Tibial nerve (tissue), 4 donors: ENCODE measurements around the gene ACTN1.

Experiments used
- EP300 ChIP-seq, 2 donors: sonication (generic); formaldehyde crosslinking; IDR thresholded peaks; one replicate each; pipeline ENCODE4 v1.6.1; 2017; ENCODE audit warnings: antibody characterized with exemption in 2 of 2, mild to moderate bottlenecking in 1 of 2
- TF ChIP-seq, protein P1 (sequence below), 5 experiments: fragments of 200-600 bp in 3 of 5; fragments of 450-650 bp in 2 of 5; sonication (generic) in 3 of 5; IDR thresholded peaks; one replicate each; pipeline ENCODE4 v1.5.1; 2016 to 2019; ENCODE audit warnings: antibody characterized with exemption in 5 of 5, mild to moderate bottlenecking in 3 of 5, moderate library complexity in 2 of 5

DNA sequence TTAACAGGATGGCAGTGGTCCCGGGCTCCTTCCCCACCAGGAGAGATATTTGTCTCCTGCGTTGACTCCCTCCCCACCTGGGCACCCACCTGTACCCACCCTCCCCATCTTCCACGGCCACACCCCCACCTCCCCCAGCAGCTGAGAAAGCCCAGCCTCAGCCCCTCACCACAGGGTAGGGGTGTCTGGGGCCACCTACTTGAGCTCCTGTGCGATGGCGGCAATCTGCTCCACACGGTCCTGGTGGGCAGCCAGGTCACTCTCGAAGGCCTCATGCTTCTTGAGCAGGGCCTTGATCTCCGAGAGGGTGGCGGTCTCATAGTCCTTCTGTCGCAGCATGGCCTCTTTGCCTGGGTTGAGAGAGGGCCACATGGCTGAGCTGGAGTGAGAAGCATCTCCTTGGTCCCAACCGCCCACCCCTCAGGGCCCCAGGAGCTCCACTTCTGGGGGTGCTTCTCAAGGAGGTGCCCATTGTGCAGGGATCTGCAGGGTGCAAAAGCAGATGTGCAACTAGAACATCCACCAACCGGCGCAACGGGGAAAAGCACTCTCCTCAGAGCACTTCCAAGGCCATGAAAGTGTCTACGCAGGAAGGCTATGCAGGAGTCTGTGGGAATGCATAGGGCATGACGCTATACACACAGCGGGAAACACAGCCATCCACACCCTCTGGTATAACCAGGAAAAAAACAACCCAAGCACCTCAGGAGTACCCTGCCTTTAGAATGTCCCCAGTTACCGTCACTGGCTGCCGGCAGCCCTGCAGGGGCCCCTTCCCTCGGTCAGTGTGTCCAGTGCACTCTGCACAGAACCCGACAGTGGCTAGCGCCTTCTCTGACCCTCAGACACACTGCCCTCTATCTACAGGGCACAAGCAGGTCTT lies 93.6 kb downstream of the ACTN1 start:
- TF ChIP-seq, protein P1, sequence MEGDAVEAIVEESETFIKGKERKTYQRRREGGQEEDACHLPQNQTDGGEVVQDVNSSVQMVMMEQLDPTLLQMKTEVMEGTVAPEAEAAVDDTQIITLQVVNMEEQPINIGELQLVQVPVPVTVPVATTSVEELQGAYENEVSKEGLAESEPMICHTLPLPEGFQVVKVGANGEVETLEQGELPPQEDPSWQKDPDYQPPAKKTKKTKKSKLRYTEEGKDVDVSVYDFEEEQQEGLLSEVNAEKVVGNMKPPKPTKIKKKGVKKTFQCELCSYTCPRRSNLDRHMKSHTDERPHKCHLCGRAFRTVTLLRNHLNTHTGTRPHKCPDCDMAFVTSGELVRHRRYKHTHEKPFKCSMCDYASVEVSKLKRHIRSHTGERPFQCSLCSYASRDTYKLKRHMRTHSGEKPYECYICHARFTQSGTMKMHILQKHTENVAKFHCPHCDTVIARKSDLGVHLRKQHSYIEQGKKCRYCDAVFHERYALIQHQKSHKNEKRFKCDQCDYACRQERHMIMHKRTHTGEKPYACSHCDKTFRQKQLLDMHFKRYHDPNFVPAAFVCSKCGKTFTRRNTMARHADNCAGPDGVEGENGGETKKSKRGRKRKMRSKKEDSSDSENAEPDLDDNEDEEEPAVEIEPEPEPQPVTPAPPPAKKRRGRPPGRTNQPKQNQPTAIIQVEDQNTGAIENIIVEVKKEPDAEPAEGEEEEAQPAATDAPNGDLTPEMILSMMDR (IDR thresholded peaks at IDR 0.05): no peak
- no peak for TF ChIP-seq EP300 (IDR thresholded peaks at IDR 0.05)
